Activated naive CD4-positive, alpha-beta T cell treated with anti-CD3 and anti-CD28 coated beads, Interleukin-2, amount 50 U/mL, for 24 hours (primary cell): ENCODE measurements around the gene ULK3.

Source experiments
- H3K27ac Mint-ChIP-seq: one replicate; pipeline ENCODE4 v1.8.0; 2021; ENCODE audit warnings: mild to moderate bottlenecking, mixed read lengths
- H3K27me3 Mint-ChIP-seq: one replicate; pipeline ENCODE4 v1.8.0; 2021; ENCODE audit warnings: mixed read lengths
- H3K36me3 Mint-ChIP-seq: one replicate; pipeline ENCODE4 v1.8.0; 2021; ENCODE audit warnings: mixed read lengths
- H3K4me1 Mint-ChIP-seq: one replicate; pipeline ENCODE4 v1.8.0; 2021; ENCODE audit warnings: mixed read lengths
- H3K4me3 Mint-ChIP-seq: one replicate; pipeline ENCODE4 v1.8.0; 2021; ENCODE audit warnings: mild to moderate bottlenecking, mixed read lengths
- H3K9me3 Mint-ChIP-seq: one replicate; pipeline ENCODE4 v1.8.0; 2021; ENCODE audit warnings: mixed read lengths

Gene ULK3

GRCh38 chr15:74837482-74838136 is 5.3 kb downstream of the ULK3 start:
- H3K4me1 Mint-ChIP-seq: peaks cover 25% of the 10 kb centered on the region
- H3K9me3 Mint-ChIP-seq: no peaks in the 10 kb centered on the region
- H3K36me3 Mint-ChIP-seq: no peaks in the 10 kb centered on the region
- H3K27ac Mint-ChIP-seq: no peak overlapping the region
- no peaks in the 10 kb centered on the region for H3K27me3 Mint-ChIP-seq
- H3K4me3 Mint-ChIP-seq: no peak overlapping the region

GRCh38 chr15:74836846-74837245 is 6.1 kb downstream of the ULK3 start:
- Mint-ChIP-seq H3K9me3 (no peaks in the 10 kb centered on the region), H3K27me3 (no peaks in the 10 kb centered on the region), H3K4me1 (peaks cover 18% of the 10 kb centered on the region), H3K27ac (no peak overlapping the region), H3K4me3 (no peak overlapping the region), H3K36me3 (no peaks in the 10 kb centered on the region)

GRCh38 chr15:74835312-74835823 is 7.6 kb downstream of the ULK3 start:
- no peak overlapping the region for H3K4me3 Mint-ChIP-seq
- no peaks in the 10 kb centered on the region for H3K9me3 Mint-ChIP-seq
- H3K27ac Mint-ChIP-seq: no peak overlapping the region
- no peaks in the 10 kb centered on the region for H3K36me3 Mint-ChIP-seq
- H3K4me1 Mint-ChIP-seq: peaks cover 7% of the 10 kb centered on the region
- no peaks in the 10 kb centered on the region for H3K27me3 Mint-ChIP-seq

- no peaks in the 10 kb centered on the region for H3K36me3 Mint-ChIP-seq
- H3K27me3 Mint-ChIP-seq: peaks cover 3% of the 10 kb centered on the region
- no peak overlapping the region for H3K4me3 Mint-ChIP-seq
- H3K4me1 Mint-ChIP-seq: peaks cover 7% of the 10 kb centered on the region
- no peaks in the 10 kb centered on the region for H3K9me3 Mint-ChIP-seq
- no peak overlapping the region for H3K27ac Mint-ChIP-seq
These were observed 9.4 kb downstream of the ULK3 start for GRCh38 chr15:74833376-74834107.

GRCh38 chr15:74832826-74833225 is 10.1 kb downstream of the ULK3 start:
- no peaks in the 10 kb centered on the region for H3K36me3 Mint-ChIP-seq
- no peaks in the 10 kb centered on the region for H3K9me3 Mint-ChIP-seq
- H3K4me1 Mint-ChIP-seq: peaks cover 7% of the 10 kb centered on the region
- H3K4me3 Mint-ChIP-seq: no peak overlapping the region
- peaks cover 5% of the 10 kb centered on the region for H3K27me3 Mint-ChIP-seq
- H3K27ac Mint-ChIP-seq: no peak overlapping the region

- H3K36me3 Mint-ChIP-seq: no peaks in the 10 kb centered on the region
- H3K27ac Mint-ChIP-seq: no peak overlapping the region
- H3K4me3 Mint-ChIP-seq: no peak overlapping the region
- no peaks in the 10 kb centered on the region for H3K9me3 Mint-ChIP-seq
- H3K27me3 Mint-ChIP-seq: peaks cover 8% of the 10 kb centered on the region
- peaks cover 10% of the 10 kb centered on the region for H3K4me1 Mint-ChIP-seq
These were observed 11.0 kb downstream of the ULK3 start for GRCh38 chr15:74831813-74832495.

- Mint-ChIP-seq H3K9me3 (no peaks in the 10 kb centered on the region), H3K27me3 (peaks cover 10% of the 10 kb centered on the region), H3K36me3 (no peaks in the 10 kb centered on the region), H3K27ac (no peak overlapping the region), H3K4me1 (peaks cover 12% of the 10 kb centered on the region), H3K4me3 (no peak overlapping the region)
These were observed 12.1 kb downstream of the ULK3 start for GRCh38 chr15:74830868-74831267.

GRCh38 chr15:74829991-74830390 is 13.0 kb downstream of the ULK3 start:
- H3K27me3 Mint-ChIP-seq: peaks cover 10% of the 10 kb centered on the region
- H3K9me3 Mint-ChIP-seq: no peaks in the 10 kb centered on the region
- no peaks in the 10 kb centered on the region for H3K36me3 Mint-ChIP-seq
- H3K4me1 Mint-ChIP-seq: peaks cover 6% of the 10 kb centered on the region
- no peak overlapping the region for H3K27ac Mint-ChIP-seq
- no peak overlapping the region for H3K4me3 Mint-ChIP-seq

- Mint-ChIP-seq H3K27ac (no peak overlapping the region), H3K27me3 (peaks cover 10% of the 10 kb centered on the region), H3K9me3 (no peaks in the 10 kb centered on the region)
These were observed 13.5 kb downstream of the ULK3 start for GRCh38 chr15:74829486-74829885.

GRCh38 chr15:74828835-74829234 is 14.1 kb downstream of the ULK3 start:
- Mint-ChIP-seq H3K4me3 (no peak overlapping the region), H3K27ac (no peak overlapping the region)

More at GRCh38 chr15:74829486-74829885, 13.5 kb downstream of the ULK3 start:
- Mint-ChIP-seq H3K36me3 (no peaks in the 10 kb centered on the region), H3K4me3 (no peak overlapping the region), H3K4me1 (peaks cover 4% of the 10 kb centered on the region)

GRCh38 chr15:74827614-74828013 is 15.3 kb downstream of the ULK3 start:
- Mint-ChIP-seq H3K36me3 (no peaks in the 10 kb centered on the region), H3K9me3 (no peaks in the 10 kb centered on the region), H3K4me3 (no peak overlapping the region), H3K4me1 (peaks cover 4% of the 10 kb centered on the region), H3K27ac (no peak overlapping the region), H3K27me3 (peaks cover 10% of the 10 kb centered on the region)

More at GRCh38 chr15:74828835-74829234, 14.1 kb downstream of the ULK3 start:
- H3K4me1 Mint-ChIP-seq: peaks cover 4% of the 10 kb centered on the region
- no peaks in the 10 kb centered on the region for H3K36me3 Mint-ChIP-seq
- H3K27me3 Mint-ChIP-seq: peaks cover 10% of the 10 kb centered on the region
- H3K9me3 Mint-ChIP-seq: no peaks in the 10 kb centered on the region

GRCh38 chr15:74826921-74827320 is 16.0 kb downstream of the ULK3 start:
- H3K36me3 Mint-ChIP-seq: no peaks in the 10 kb centered on the region
- no peak overlapping the region for H3K4me3 Mint-ChIP-seq
- no peak overlapping the region for H3K27ac Mint-ChIP-seq
- no peaks in the 10 kb centered on the region for H3K9me3 Mint-ChIP-seq
- H3K4me1 Mint-ChIP-seq: peaks cover 4% of the 10 kb centered on the region
- peaks cover 10% of the 10 kb centered on the region for H3K27me3 Mint-ChIP-seq

- H3K27me3 Mint-ChIP-seq: peaks cover 10% of the 10 kb centered on the region
- H3K36me3 Mint-ChIP-seq: no peaks in the 10 kb centered on the region
- H3K4me1 Mint-ChIP-seq: peaks cover 4% of the 10 kb centered on the region
- no peak within 1 kb of the TSS for H3K4me3 Mint-ChIP-seq
- H3K9me3 Mint-ChIP-seq: no peaks in the 10 kb centered on the region
- no peak within 1 kb of the TSS for H3K27ac Mint-ChIP-seq
These were observed 16.6 kb downstream of the ULK3 start, which contains the start of gene CPLX3 for GRCh38 chr15:74826364-74826819. Gene CPLX3, plus strand, starts transcription at chr15:74826627. Its CDS starts 77 bp downstream, at chr15:74826704.

- no peak overlapping the region for H3K4me3 Mint-ChIP-seq
- H3K27me3 Mint-ChIP-seq: peaks cover 10% of the 10 kb centered on the region
- H3K9me3 Mint-ChIP-seq: no peaks in the 10 kb centered on the region
- H3K36me3 Mint-ChIP-seq: no peaks in the 10 kb centered on the region
- H3K27ac Mint-ChIP-seq: no peak overlapping the region
- peaks cover 4% of the 10 kb centered on the region for H3K4me1 Mint-ChIP-seq
These were observed 17.1 kb downstream of the ULK3 start for GRCh38 chr15:74825866-74826265.

GRCh38 chr15:74824976-74825375 is 18.0 kb downstream of the ULK3 start:
- H3K27me3 Mint-ChIP-seq: peaks cover 10% of the 10 kb centered on the region
- H3K27ac Mint-ChIP-seq: no peak overlapping the region

GRCh38 chr15:74823324-74823723 is 19.6 kb downstream of the ULK3 start:
- no peaks in the 10 kb centered on the region for H3K9me3 Mint-ChIP-seq
- no peaks in the 10 kb centered on the region for H3K36me3 Mint-ChIP-seq
- H3K4me1 Mint-ChIP-seq: peaks cover 9% of the 10 kb centered on the region
- H3K27me3 Mint-ChIP-seq: peaks cover 7% of the 10 kb centered on the region
- no peak overlapping the region for H3K27ac Mint-ChIP-seq
- H3K4me3 Mint-ChIP-seq: no peak overlapping the region

More at GRCh38 chr15:74824976-74825375, 18.0 kb downstream of the ULK3 start:
- no peaks in the 10 kb centered on the region for H3K9me3 Mint-ChIP-seq
- H3K4me1 Mint-ChIP-seq: peaks cover 4% of the 10 kb centered on the region
- H3K4me3 Mint-ChIP-seq: no peak overlapping the region
- no peaks in the 10 kb centered on the region for H3K36me3 Mint-ChIP-seq
